K562 (cell line): ENCODE measurements around the gene SNAPC2. TPM values are rescaled to one million over a fixed set of nuclear protein-coding genes. Genes with fewer than 3 reads are reported as not detected.

Experiments used
- ATF1 ChIP-seq, 2 experiments: fragments of 450-650 bp in 1 of 2; IDR thresholded peaks; 2 replicates each; pipeline ENCODE4 v1.6.1; 2016; ENCODE audit warnings: missing compliant biosample characterization in 1 of 2, missing genetic modification characterization in 1 of 2
- BRD4 ChIP-seq: fragments of 200-600 bp; sonication (generic); IDR thresholded peaks from 2 replicates; pipeline ENCODE4 v1.6.1; 2017; ENCODE audit warnings: inconsistent platforms
- CBFB ChIP-seq: sonication (generic); formaldehyde crosslinking; IDR thresholded peaks from 2 replicates; pipeline ENCODE4 v1.4.0; 2020; ENCODE audit warnings: mild to moderate bottlenecking, missing genetic modification reagents
- CCNT2 ChIP-seq: IDR thresholded peaks from 2 replicates; pipeline ENCODE4 v1.6.1; 2011; ENCODE audit warnings: borderline replicate concordance, low read depth, mild to moderate bottlenecking, moderate library complexity, mixed read lengths, low read length; ENCODE audit not compliant: insufficient read length; ENCODE audit errors: extremely low read depth
- CHD2 ChIP-seq: IDR thresholded peaks from 2 replicates; pipeline ENCODE4 v1.6.1; 2011; ENCODE audit warnings: low read depth, low read length
- DIDO1 ChIP-seq: fragments of 450-650 bp; IDR thresholded peaks from 2 replicates; pipeline ENCODE4 v1.6.1; 2016; ENCODE audit warnings: low read depth, missing biosample characterization, missing genetic modification characterization
- E2F6 ChIP-seq, 2 experiments: IDR thresholded peaks; 2 replicates each; pipeline ENCODE4 v1.6.1; 2011; ENCODE audit warnings: borderline replicate concordance in 1 of 2, control low read depth in 1 of 2, low read depth in 1 of 2, low read length in 1 of 2, mild to moderate bottlenecking in 1 of 2, mixed read lengths in 1 of 2, moderate library complexity in 1 of 2; ENCODE audit not compliant: insufficient read depth in 1 of 2, insufficient read length in 1 of 2, poor library complexity in 1 of 2, severe bottlenecking in 1 of 2; ENCODE audit errors: extremely low read depth in 1 of 2
- FOXA3 ChIP-seq, 2 experiments: fragments of 450-650 bp in 1 of 2; sonication (generic) in 1 of 2; formaldehyde crosslinking; IDR thresholded peaks in 1 of 2; conservative IDR thresholded peaks in 1 of 2; 2 replicates each; pipeline versions ENCODE4 v1.4.0 to v1.8.0; 2020 to 2022; ENCODE audit warnings: mild to moderate bottlenecking in 2 of 2, missing genetic modification reagents in 1 of 2
- FOXK2 ChIP-seq, 2 experiments: fragments of 450-650 bp; IDR thresholded peaks in 1 of 2; conservative IDR thresholded peaks in 1 of 2; 2 replicates each; pipeline ENCODE4 v1.6.1; 2016; ENCODE audit warnings: low read depth in 2 of 2, mild to moderate bottlenecking in 1 of 2
- GABPB1 ChIP-seq: sonication (generic); formaldehyde crosslinking; IDR thresholded peaks from 2 replicates; pipeline ENCODE4 v1.8.0; 2022; ENCODE audit warnings: mild to moderate bottlenecking, missing genetic modification reagents
- HDAC1 ChIP-seq, 2 experiments: fragments of 450-650 bp; IDR thresholded peaks; 2 replicates each; pipeline ENCODE4 v1.6.1; 2016 to 2017; ENCODE audit warnings: inconsistent platforms in 1 of 2, mild to moderate bottlenecking in 1 of 2, moderate library complexity in 1 of 2
- HDAC2 ChIP-seq: fragments of 450-650 bp; IDR thresholded peaks from 2 replicates; pipeline ENCODE4 v1.6.1; 2016; ENCODE audit warnings: mild to moderate bottlenecking
- MEF2D ChIP-seq: conservative IDR thresholded peaks from 2 replicates; pipeline ENCODE4 v1.6.1; 2016; ENCODE audit warnings: low read depth, missing genetic modification characterization, missing compliant biosample characterization
- NCOA4 ChIP-seq: fragments of 450-650 bp; IDR thresholded peaks from 2 replicates; pipeline ENCODE4 v1.6.1; 2018; ENCODE audit warnings: mild to moderate bottlenecking; ENCODE audit not compliant: partially characterized antibody
- NFIX ChIP-seq: fragments of 250-450 bp; sonication (Bioruptor Pico); IDR thresholded peaks from 2 replicates; pipeline ENCODE4 v1.4.0; 2020; ENCODE audit warnings: low read depth, mild to moderate bottlenecking, moderate library complexity
- NR2C2 ChIP-seq, 2 experiments: fragments of 200-800 bp in 1 of 2; sonication (Bioruptor generic) in 1 of 2; sonication (generic) in 1 of 2; formaldehyde crosslinking in 1 of 2; IDR thresholded peaks; 2 replicates each; pipeline versions ENCODE4 v1.6.1 to v1.8.0; 2016 to 2022; ENCODE audit warnings: mild to moderate bottlenecking in 1 of 2, missing compliant biosample characterization in 1 of 2, missing genetic modification characterization in 1 of 2, missing genetic modification reagents in 1 of 2
- POLR2AphosphoS2 ChIP-seq: IDR thresholded peaks from 2 replicates; pipeline ENCODE4 v1.6.1; 2012; ENCODE audit warnings: low read length, improper control_type of control experiment
- RBM34 ChIP-seq: fragments of 200-400 bp; formaldehyde crosslinking; IDR thresholded peaks from 2 replicates; pipeline ENCODE4 v1.6.1; 2018; ENCODE audit warnings: low read length, borderline replicate concordance; ENCODE audit not compliant: insufficient read depth
- SAP30 ChIP-seq: fragments of 200-600 bp; sonication (generic); IDR thresholded peaks from 2 replicates; pipeline ENCODE4 v1.6.1; 2012; ENCODE audit warnings: borderline replicate concordance, low read depth, mild to moderate bottlenecking, moderate library complexity, low read length, control low read depth, inconsistent platforms; ENCODE audit not compliant: insufficient read depth, poor library complexity, severe bottlenecking
- TAF7 ChIP-seq: fragments of 450-650 bp; IDR thresholded peaks from 2 replicates; pipeline ENCODE4 v1.6.1; 2016; ENCODE audit warnings: missing genetic modification characterization, missing compliant biosample characterization
- ZBTB2 ChIP-seq: fragments of 450-650 bp; IDR thresholded peaks from 2 replicates; pipeline ENCODE4 v1.6.1; 2016; ENCODE audit warnings: antibody characterized with exemption
- ZNF232 ChIP-seq: sonication (generic); formaldehyde crosslinking; IDR thresholded peaks from 2 replicates; pipeline ENCODE4 v1.8.0; 2022; ENCODE audit warnings: mild to moderate bottlenecking, missing genetic modification reagents
- ZNF431 ChIP-seq: sonication (generic); formaldehyde crosslinking; IDR thresholded peaks from 2 replicates; pipeline ENCODE4 v1.8.0; 2022; ENCODE audit warnings: mild to moderate bottlenecking, missing genetic modification reagents
- ZNF644 ChIP-seq: fragments of 200-800 bp; sonication (Bioruptor generic); IDR thresholded peaks from 2 replicates; pipeline ENCODE4 v1.6.1; 2016; ENCODE audit warnings: low read depth, missing genetic modification characterization, missing compliant biosample characterization
- ZNF707 ChIP-seq: fragments of 250-450 bp; sonication (Bioruptor Pico); conservative IDR thresholded peaks from 2 replicates; pipeline ENCODE4 v1.8.0; 2022; ENCODE audit warnings: inconsistent platforms, mild to moderate bottlenecking, moderate library complexity
- polyA plus RNA-seq, 8 experiments: library from polyadenylated mRNA; depleted of rRNA in 4 of 8; stranded (reverse) in 5 of 8; unstranded in 3 of 8; fragments of >200 nt; fragmentation: Nextera tagmentation in 2 of 8; fragmentation: Illumina TruSeq in 1 of 8; extraction: Ambion mirVana in 2 of 8; extraction: Trizol in 1 of 8; gene quantifications; 2 replicates each; pipeline versions ENCODE4 v1.2.1 to v1.2.3, GENCODE V29; 2011 to 2014; ENCODE audit warnings: inconsistent platforms in 1 of 8, missing spikeins in 1 of 8
- total RNA-seq, 7 experiments: library from RNA; depleted of rRNA in 6 of 7; stranded (reverse); fragments of >200 nt in 6 of 7; fragmentation: Illumina TruSeq in 2 of 7; extraction: Trizol in 2 of 7; gene quantifications; 2 replicates each; pipeline versions ENCODE4 v1.2.1 to v1.2.3, GENCODE V29; 2011 to 2021; ENCODE audit warnings: low replicate concordance in 1 of 7

Gene SNAPC2
- total and polyA plus RNA-seq, 9 of the 15 experiments (the other 6 are each of a cell fraction or from before 2014, with no cell fraction given) = 0.59 to 45.1 (median 15.3) TPM

- TF ChIP-seq BRD4 (peak; percentile 75), ZNF707 (CRISPR knock-in tag) (no peak), HDAC1 (IDR thresholded peaks at IDR 0.05) (peak in 1 of 2 experiments; percentile 99; a peak in 2 of 4 replicates), HDAC2 (peak; percentile 95), ZNF232 (no peak), RBM34 (no peak), SAP30 (peak; percentile 97), CCNT2 (peak; percentile 63), ZNF431 (CRISPR knock-in tag) (peak; percentile 53), DIDO1 (tag) (0 out of 2 replicates have a peak, but pooled peaks have one; percentile 58), FOXA3 (CRISPR knock-in tag; conservative IDR thresholded peaks at IDR 0.05 in 1 of 2, IDR thresholded peaks at IDR 0.05 in 1 of 2) (peak in 1 of 2 experiments; percentile 36; a peak in 1 of 4 replicates), ATF1 (CRISPR knock-in tag; IDR thresholded peaks at IDR 0.05) (peak; percentile 67; the same call in 1 of the 2 replicates), ATF1 (tag; IDR thresholded peaks at IDR 0.05) (peak; percentile 97), E2F6 (IDR thresholded peaks at IDR 0.05; ENCODE audit: borderline replicate concordance in 1 of 2, extremely low read depth in 1 of 2, insufficient read depth in 1 of 2, insufficient read length in 1 of 2, low read depth in 1 of 2, low read length in 1 of 2, poor library complexity in 1 of 2, severe bottlenecking in 1 of 2) (peak; percentile 83 to 87), POLR2AphosphoS2 (peak; percentile 92), FOXK2 (conservative IDR thresholded peaks at IDR 0.05 in 1 of 2, IDR thresholded peaks at IDR 0.05 in 1 of 2; ENCODE audit: low read depth in 2 of 2) (peak; percentile 70 to 73), NCOA4 (no peak), ZBTB2 (no peak), CBFB (CRISPR knock-in tag) (peak; percentile 76; the same call in 1 of the 2 replicates), ZNF644 (no peak), TAF7 (peak; percentile 88), MEF2D (tag) (no peak), GABPB1 (CRISPR knock-in tag) (peak; percentile 64), CHD2 (peak; percentile 68), NFIX (0 out of 2 replicates have a peak, but pooled peaks have one; percentile 11), NR2C2 (CRISPR knock-in tag; IDR thresholded peaks at IDR 0.05) (0 out of 2 replicates have a peak, but pooled peaks have one; percentile 32), NR2C2 (tag; IDR thresholded peaks at IDR 0.05) (peak; percentile 95)
Measured at GRCh38 chr19:7943444-7944176, 23.5 kb downstream of the SNAPC2 start, which contains the start of gene TIMM44 (continued).
